ENCODE results near the gene DPH3. TPM values are rescaled to one million over a fixed set of nuclear protein-coding genes. Genes with fewer than 3 reads are reported as not detected.
A peak's percentile ranks its signal among the peaks of the same experiment; 100 is the strongest.

The DPH3 gene
- total RNA-seq, 1 donor from 2014 or later = 15.0 TPM

GRCh38 chr3:16241225-16241624 lies 23.5 kb downstream of the DPH3 start:
- FAIRE-seq (no peak), DNase-seq (ENCODE audit: low read depth) (no peak)
- no peaks in the 10 kb centered on the region for H3K36me3 ChIP-seq (ENCODE audit: control insufficient read depth, insufficient read depth, low read length)
- no peak overlapping the region for H3K4me3 ChIP-seq (ENCODE audit: low read depth, low read length)
- no peaks in the 10 kb centered on the region for H3K27me3 ChIP-seq (ENCODE audit: control insufficient read depth, insufficient read depth, low read length)
- TF ChIP-seq CTCF (IDR thresholded peaks at IDR 0.05; ENCODE audit: insufficient read depth, low read length, severe bottlenecking) = no peak

- Histone ChIP-seq H3K27me3 (ENCODE audit: control insufficient read depth, insufficient read depth, low read length) (no peaks in the 10 kb centered on the region), H3K36me3 (ENCODE audit: control insufficient read depth, insufficient read depth, low read length) (no peaks in the 10 kb centered on the region), H3K4me3 (ENCODE audit: low read depth, low read length) (no peak overlapping the region)
- no peak for TF ChIP-seq CTCF (IDR thresholded peaks at IDR 0.05; ENCODE audit: insufficient read depth, low read length, severe bottlenecking)
- FAIRE-seq (peak; percentile 32), DNase-seq (ENCODE audit: low read depth) (peak; percentile 87)
These were observed 24.3 kb downstream of the DPH3 start for GRCh38 chr3:16240229-16241023.

- no peak for FAIRE-seq
- no peak for TF ChIP-seq CTCF (IDR thresholded peaks at IDR 0.05; ENCODE audit: insufficient read depth, low read length, severe bottlenecking)
- Histone ChIP-seq H3K27me3 (ENCODE audit: control insufficient read depth, insufficient read depth, low read length) (no peaks in the 10 kb centered on the region), H3K4me3 (ENCODE audit: low read depth, low read length) (no peak overlapping the region), H3K36me3 (ENCODE audit: control insufficient read depth, insufficient read depth, low read length) (no peaks in the 10 kb centered on the region)
- no peak for DNase-seq (ENCODE audit: low read depth)
These were observed 25.0 kb downstream of the DPH3 start for GRCh38 chr3:16239780-16240179.

- no peaks in the 10 kb centered on the region for H3K36me3 ChIP-seq (ENCODE audit: control insufficient read depth, insufficient read depth, low read length)
- TF ChIP-seq CTCF (IDR thresholded peaks at IDR 0.05; ENCODE audit: insufficient read depth, low read length, severe bottlenecking) = no peak
- H3K4me3 ChIP-seq (ENCODE audit: low read depth, low read length) = no peak overlapping the region
- DNase-seq (ENCODE audit: low read depth) = no peak
- no peak for FAIRE-seq
- H3K27me3 ChIP-seq (ENCODE audit: control insufficient read depth, insufficient read depth, low read length) = no peaks in the 10 kb centered on the region
These were observed 25.5 kb downstream of the DPH3 start for GRCh38 chr3:16239086-16239770.

- no peak for TF ChIP-seq CTCF (IDR thresholded peaks at IDR 0.05; ENCODE audit: insufficient read depth, low read length, severe bottlenecking)
- Histone ChIP-seq H3K4me3 (ENCODE audit: low read depth, low read length) (no peak overlapping the region), H3K27me3 (ENCODE audit: control insufficient read depth, insufficient read depth, low read length) (no peaks in the 10 kb centered on the region), H3K36me3 (ENCODE audit: control insufficient read depth, insufficient read depth, low read length) (no peaks in the 10 kb centered on the region)
- FAIRE-seq (no peak), DNase-seq (ENCODE audit: low read depth) (no peak)
These were observed 27.8 kb downstream of the DPH3 start for GRCh38 chr3:16236856-16237393.

All from bronchial epithelial cell (primary cell).